ENCODE measurements around the gene RAG2. TPM values are rescaled to one million over a fixed set of nuclear protein-coding genes. Genes with fewer than 3 reads are reported as not detected.

Gene RAG2
- total and polyA plus RNA-seq, 12 donors, result not detected

DNA sequence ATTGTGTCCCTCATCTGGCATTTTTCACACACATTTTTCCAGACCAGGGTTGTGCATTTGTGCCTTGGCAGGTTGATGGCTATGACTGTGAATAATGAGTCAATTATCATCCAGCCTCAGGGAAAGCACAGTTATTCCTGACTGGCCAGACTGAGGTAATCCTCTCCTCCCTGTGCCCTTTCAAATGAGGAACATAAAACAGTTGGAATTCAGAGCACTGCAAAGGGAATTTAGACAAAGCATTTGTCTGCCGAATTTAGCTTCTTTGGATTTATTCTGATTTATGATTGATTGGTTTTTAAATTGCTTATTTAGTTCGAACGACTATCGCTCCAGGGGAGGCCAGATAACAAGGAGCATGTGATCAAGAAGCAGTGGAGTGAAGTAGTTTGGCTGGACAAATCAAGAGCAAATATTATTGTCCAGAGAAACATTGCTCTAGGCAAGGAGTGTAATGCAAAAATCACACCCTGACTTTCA is 30.8 kb upstream of the RAG2 start:
- 73 to 86% (median 78%) methylated on average over 4 of the region's 4 CpGs for WGBS, 4 donors
- H3K27ac ChIP-seq, result no peak overlapping the region
- intact Hi-C loops (cut with DNase I), result no loop called here
- no peak for TF ChIP-seq POLR2A (IDR thresholded peaks at IDR 0.05)
- TF ChIP-seq, protein P1, sequence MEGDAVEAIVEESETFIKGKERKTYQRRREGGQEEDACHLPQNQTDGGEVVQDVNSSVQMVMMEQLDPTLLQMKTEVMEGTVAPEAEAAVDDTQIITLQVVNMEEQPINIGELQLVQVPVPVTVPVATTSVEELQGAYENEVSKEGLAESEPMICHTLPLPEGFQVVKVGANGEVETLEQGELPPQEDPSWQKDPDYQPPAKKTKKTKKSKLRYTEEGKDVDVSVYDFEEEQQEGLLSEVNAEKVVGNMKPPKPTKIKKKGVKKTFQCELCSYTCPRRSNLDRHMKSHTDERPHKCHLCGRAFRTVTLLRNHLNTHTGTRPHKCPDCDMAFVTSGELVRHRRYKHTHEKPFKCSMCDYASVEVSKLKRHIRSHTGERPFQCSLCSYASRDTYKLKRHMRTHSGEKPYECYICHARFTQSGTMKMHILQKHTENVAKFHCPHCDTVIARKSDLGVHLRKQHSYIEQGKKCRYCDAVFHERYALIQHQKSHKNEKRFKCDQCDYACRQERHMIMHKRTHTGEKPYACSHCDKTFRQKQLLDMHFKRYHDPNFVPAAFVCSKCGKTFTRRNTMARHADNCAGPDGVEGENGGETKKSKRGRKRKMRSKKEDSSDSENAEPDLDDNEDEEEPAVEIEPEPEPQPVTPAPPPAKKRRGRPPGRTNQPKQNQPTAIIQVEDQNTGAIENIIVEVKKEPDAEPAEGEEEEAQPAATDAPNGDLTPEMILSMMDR (IDR thresholded peaks at IDR 0.05), result no peak
- H3K4me1 ChIP-seq (replicated peaks in 1 of 2), result no peaks in the 10 kb centered on the region
- no peaks in the 10 kb centered on the region for H3K36me3 ChIP-seq (replicated peaks in 1 of 2)
- no peaks in the 10 kb centered on the region for H3K9me3 ChIP-seq (replicated peaks in 1 of 3)
- H3K4me3 ChIP-seq, result no peak overlapping the region
- no peaks in the 10 kb centered on the region for H3K27me3 ChIP-seq
- no peak for DNase-seq

DNA sequence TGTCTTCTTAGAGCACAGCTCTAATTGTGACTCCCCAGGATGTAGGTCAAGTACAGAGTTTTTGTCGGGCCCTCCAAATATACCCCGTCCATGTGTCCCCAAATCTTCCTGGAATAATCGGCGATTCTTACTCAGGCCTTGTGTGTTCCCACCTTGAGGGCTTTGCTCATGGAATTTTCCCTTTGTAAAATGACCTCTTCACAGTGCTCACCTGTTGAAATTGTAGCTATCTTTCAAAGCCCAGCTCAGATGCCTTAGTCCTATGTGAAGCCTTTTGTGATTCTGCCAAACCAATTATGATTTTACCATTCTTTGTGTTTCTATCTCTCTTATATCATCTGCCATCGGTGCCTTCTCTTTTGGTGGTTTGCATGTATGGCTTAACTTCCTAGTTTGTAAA is 30.1 kb upstream of the RAG2 start:
- DNase-seq, result no peak
- Histone ChIP-seq H3K36me3 (replicated peaks in 1 of 2) (no peaks in the 10 kb centered on the region), H3K27me3 (no peaks in the 10 kb centered on the region), H3K4me3 (no peak overlapping the region), H3K27ac (no peak overlapping the region), H3K4me1 (replicated peaks in 1 of 2) (no peaks in the 10 kb centered on the region), H3K9me3 (replicated peaks in 1 of 3) (no peaks in the 10 kb centered on the region)
- WGBS, 4 donors, result 93 to 95% (median 94%) methylated on average over 5 of the region's 5 CpGs
- intact Hi-C loops (cut with DNase I), result no loop called here
- TF ChIP-seq, protein P1 (IDR thresholded peaks at IDR 0.05), result no peak
- TF ChIP-seq POLR2A (IDR thresholded peaks at IDR 0.05), result no peak

DNA sequence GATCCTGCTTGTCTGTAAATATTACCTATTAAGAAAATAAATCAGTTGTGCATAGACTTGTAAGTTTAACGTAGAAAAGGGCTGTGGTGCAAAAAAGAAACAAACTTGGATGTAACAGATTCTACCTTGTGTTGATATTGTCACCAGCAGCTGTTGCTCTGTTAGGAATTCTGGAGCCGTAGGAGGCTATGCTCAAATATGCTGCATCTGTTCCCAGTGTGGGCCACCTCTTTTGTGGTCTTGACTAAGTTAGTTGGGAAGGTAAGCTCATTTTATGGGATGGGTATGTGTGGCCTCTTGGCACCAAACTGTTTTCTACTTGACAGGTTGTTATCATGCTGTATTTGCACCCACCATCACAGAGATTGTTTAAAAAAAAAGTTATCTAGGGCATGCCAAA is 29.4 kb upstream of the RAG2 start:
- H3K9me3 ChIP-seq (replicated peaks in 1 of 3), result no peaks in the 10 kb centered on the region
- H3K27ac ChIP-seq, result no peak overlapping the region
- no peaks in the 10 kb centered on the region for H3K27me3 ChIP-seq
- no peaks in the 10 kb centered on the region for H3K36me3 ChIP-seq (replicated peaks in 1 of 2)
- WGBS, 4 donors, result 86 to 89% (median 88%) methylated on average over 2 of the region's 2 CpGs
- TF ChIP-seq, protein P1 (IDR thresholded peaks at IDR 0.05), result no peak
- no peak for TF ChIP-seq POLR2A (IDR thresholded peaks at IDR 0.05)
- intact Hi-C loops (cut with DNase I), result no loop called here
- no peaks in the 10 kb centered on the region for H3K4me1 ChIP-seq (replicated peaks in 1 of 2)
- DNase-seq, result no peak
- no peak overlapping the region for H3K4me3 ChIP-seq

DNA sequence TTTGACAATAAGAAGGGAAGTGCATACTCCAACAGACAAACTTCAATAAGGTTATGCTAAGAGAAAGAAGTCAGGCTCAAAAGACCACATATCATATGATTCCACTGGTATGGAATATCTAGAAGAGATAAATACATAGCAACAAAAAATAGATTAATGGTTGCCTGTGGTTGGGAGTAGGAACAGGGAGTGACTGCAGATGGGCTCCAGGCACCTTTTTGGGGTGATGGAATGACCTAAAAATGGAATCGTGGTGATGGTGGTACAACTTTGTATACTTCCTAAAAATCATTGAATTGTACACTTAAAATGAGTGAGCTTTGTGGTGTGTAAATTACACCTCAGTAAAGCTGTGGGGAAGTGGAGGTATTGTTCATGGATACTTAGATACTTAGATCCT is 29.0 kb upstream of the RAG2 start:
- WGBS, 4 donors, result 80 to 94% (median 86%) methylated on average over 1 of the region's 1 CpG
- intact Hi-C loops (cut with DNase I), result no loop called here
- DNase-seq, result no peak
- Histone ChIP-seq H3K4me3 (no peak overlapping the region), H3K27ac (no peak overlapping the region), H3K9me3 (replicated peaks in 1 of 3) (no peaks in the 10 kb centered on the region), H3K4me1 (replicated peaks in 1 of 2) (no peaks in the 10 kb centered on the region), H3K27me3 (no peaks in the 10 kb centered on the region), H3K36me3 (replicated peaks in 1 of 2) (no peaks in the 10 kb centered on the region)
- TF ChIP-seq POLR2A (IDR thresholded peaks at IDR 0.05), result no peak
- TF ChIP-seq, protein P1 (IDR thresholded peaks at IDR 0.05), result no peak

Measured in adrenal gland (tissue), 12 donors.